ENCODE measurements around the gene GSDMA.

Gene GSDMA, protein sequence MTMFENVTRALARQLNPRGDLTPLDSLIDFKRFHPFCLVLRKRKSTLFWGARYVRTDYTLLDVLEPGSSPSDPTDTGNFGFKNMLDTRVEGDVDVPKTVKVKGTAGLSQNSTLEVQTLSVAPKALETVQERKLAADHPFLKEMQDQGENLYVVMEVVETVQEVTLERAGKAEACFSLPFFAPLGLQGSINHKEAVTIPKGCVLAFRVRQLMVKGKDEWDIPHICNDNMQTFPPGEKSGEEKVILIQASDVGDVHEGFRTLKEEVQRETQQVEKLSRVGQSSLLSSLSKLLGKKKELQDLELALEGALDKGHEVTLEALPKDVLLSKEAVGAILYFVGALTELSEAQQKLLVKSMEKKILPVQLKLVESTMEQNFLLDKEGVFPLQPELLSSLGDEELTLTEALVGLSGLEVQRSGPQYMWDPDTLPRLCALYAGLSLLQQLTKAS
- 0 to 1.8 reads per million in 2 donors for total RNA-seq

DNA sequence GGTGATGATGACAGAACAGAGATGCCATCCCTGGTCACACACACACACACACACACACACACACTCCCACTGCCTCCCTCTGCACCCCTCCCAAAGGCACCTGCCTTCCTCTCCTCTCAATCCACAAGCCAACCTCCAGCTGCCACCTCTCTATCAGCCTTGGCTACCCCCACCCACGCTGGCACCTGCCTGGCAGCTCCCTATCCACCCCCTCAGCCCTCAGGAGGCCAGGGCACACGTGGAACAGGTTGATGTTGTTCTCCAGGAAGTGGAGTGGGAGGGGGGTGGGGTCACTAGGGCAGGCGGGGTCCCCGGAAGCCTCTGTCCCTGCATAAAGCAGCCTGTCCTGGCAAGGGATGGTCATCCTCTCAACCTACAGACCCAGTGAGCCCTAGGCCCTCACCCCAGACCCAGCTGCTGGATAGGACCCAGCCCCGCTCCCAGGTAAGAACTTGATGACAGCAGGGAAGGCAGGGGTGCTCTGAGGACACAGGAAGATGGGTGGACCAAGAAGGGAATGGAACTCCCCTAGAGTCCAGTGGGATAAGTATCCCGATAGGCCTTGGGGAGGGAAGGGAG lies at the start of gene GSDMA:
TSS of gene GSDMA (plus strand) at position 363 of the 579 bp plus-strand sequence. CDS start 2,684 bp downstream, outside the sequence.
- DNase-seq: no peak

- no peak for DNase-seq
Measured at GRCh38 chr17:39913989-39914388, 48.8 kb upstream of the GSDMA start.

DNA sequence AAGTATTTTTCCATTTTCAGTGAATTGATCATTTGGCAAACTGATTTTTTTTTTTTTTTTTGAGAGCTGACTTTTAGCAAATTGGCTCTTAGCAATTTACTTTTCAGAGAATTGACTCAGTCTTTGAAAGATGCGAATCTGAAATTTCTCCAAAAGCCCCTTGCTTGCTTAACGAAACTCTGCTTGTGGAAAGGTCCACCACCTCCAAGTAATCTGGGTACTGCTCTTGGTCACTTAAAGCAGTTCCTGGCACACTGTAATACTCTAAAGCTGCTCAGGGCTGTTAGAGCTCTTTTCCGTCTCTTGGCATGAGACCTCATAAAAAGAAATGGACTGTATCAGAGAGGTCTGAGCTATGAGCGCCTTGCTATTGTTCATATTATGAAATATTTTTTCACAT lies 47.2 kb upstream of the GSDMA start:
- peak in 1 of 5 experiments; percentile 45 for DNase-seq

DNA sequence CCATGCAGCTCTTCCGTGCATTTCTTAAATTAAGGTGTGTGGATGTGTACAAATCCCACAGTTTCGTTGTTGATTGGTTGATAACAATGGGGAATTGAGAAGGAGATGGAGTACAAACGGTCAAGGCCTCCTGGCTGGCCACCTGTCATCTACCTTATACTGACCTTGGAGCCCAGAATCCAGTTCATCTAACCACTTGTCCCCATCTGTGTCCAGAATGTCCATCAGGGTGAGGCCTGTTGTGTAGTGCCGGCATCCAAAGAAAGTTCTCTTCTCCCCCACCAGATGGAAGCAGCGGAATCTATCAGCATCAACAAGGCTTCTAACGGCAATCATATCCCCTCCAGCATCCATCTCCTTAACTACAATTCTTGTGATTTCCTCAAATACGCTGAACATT lies 45.9 kb upstream of the GSDMA start:
- no peak for DNase-seq

DNA sequence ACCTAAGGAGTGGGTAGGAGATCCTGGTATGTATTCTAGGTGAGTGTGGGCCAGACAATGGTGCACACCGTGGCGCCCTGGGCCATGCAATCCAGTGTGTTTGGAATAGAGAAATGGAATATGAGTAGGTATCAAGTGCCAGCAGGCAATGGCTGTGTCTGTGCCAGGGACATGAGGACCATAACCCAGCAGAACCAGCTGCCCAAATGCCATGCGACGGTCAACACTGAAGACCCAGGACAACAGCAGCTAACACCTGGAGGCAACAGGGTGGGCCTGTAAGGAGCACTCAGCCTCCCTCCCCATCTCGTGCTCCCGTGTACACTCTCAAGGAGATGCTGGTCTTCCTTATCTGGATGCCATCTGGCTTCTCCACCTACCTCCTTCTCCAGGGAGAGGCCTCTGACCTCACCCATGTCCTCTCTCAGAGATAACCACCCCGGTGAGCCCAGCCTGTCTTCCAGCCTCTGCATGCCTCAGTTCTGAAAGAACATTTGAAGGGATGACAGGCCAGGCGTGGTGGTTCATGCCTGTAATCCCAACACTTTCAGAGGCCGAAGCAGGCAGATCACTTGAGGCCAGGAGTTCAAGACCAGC lies 43.6 kb upstream of the GSDMA start:
- no peak for DNase-seq

GRCh38 chr17:39920218-39921210 lies 42.3 kb upstream of the GSDMA start:
- DNase-seq: no peak

DNA sequence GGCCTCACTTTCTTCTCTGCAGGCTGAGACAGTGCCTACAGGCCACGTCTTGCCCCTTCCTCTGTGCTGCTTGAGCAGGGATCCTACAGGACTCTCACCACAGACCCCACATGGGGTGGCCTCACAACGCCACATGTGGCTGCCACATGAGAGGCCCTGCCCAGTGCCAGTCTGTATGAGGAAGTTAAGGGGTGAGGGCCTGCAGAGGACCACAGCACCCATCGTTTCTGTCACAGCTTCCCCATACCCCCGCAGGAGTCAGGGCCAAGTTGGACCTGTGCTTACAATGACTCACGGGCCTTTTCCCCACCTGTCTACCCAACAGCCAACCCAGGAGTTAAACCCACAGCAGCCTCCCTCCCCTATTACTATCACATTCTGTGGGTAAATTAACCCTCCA lies 41.5 kb upstream of the GSDMA start:
- no peak for DNase-seq

DNA sequence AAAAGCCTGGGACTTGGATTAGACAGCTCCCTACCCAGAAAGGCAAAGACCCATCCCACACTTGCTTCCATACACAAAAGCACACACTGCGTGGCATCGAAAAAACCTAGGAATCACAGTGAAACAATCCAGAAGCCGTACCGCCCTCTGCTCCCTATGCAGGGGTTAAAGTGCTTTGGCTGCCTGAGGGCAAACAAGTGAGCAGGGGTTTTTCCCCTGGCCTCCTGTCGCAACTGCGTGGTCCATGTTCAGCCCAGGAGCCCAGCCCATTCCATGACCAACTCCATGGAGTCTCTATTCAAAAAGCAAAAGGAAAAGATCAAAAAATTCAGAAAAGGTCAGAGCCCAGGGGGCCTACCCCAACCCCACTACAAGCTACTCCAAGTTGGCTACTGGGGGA lies 40.8 kb upstream of the GSDMA start:
- DNase-seq: no peak

GRCh38 chr17:39923230-39923629 lies 39.6 kb upstream of the GSDMA start:
- no peak for DNase-seq

- DNase-seq: no peak
Measured at GRCh38 chr17:39923836-39924690, 38.7 kb upstream of the GSDMA start.

- no peak for DNase-seq
Measured at GRCh38 chr17:39924691-39925055, 38.1 kb upstream of the GSDMA start.

DNA sequence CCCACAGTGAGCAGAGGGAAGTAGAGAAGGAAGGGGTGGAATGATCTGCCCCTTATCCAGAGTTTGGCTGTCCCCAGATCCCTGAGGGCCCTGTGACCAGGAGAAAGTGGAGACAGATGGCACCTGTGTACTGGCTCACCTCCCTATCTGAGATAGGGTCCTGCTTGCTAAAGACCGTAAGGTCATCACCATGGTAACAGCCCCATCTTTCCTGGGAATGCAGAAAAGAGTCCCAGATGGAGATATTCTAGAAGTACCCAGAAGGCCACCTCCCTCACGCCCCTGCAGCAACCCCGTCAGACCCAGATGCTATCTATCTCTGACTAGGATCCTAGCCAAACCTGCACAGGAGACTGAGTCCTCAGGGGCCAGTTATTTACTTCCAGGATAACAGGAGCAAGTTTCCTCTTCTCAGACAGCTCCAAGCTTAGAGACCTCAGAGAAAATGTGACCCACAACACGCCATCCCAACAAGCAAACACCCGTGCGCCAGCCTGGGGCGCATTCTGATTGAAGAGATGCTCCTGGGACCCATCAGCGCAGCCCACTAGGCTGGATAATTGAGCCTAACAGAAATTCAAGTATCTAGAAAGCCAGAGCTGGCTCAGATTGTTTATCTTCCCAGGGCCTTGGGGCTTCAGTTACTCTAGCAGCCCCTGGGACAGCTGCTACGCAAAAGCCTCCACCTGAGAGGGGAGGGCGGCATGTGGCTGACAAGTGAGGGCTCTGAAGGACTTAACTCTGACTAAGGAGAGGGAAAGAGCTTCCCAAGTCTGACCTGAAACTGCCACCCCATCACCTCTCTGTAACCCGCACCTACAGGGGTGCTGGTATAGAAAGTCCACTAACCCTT lies 37.3 kb upstream of the GSDMA start:
- no peak for DNase-seq

GRCh38 chr17:39926135-39926587 lies 36.6 kb upstream of the GSDMA start:
- no peak for DNase-seq

- peak; percentile 15 to 92 (median 44) for DNase-seq
Measured at GRCh38 chr17:39926588-39927100, 36.2 kb upstream of the GSDMA start.

- peak; percentile 79 to 94 (median 86) for DNase-seq
Measured at GRCh38 chr17:39927101-39927928, 35.5 kb upstream of the GSDMA start, which contains the start of the genes LRRC3C and ORMDL3. LRRC3C (plus strand) TSS chr17:39927732; CDS start chr17:39941524, 13,792 bp downstream. ORMDL3 (minus strand) TSS chr17:39927601; CDS start chr17:39924203, 3,398 bp downstream.

GRCh38 chr17:39927929-39928857 lies 34.6 kb upstream of the GSDMA start:
- DNase-seq: no peak

- DNase-seq: no peak
Measured at GRCh38 chr17:39928858-39929645, 33.8 kb upstream of the GSDMA start.
